Chondrocyte (in vitro differentiated cells): ENCODE measurements around the gene DCTD. TPM values are rescaled to one million over a fixed set of nuclear protein-coding genes. Genes with fewer than 3 reads are reported as not detected.

Experiments used
- DNase-seq: peaks from one replicate; pipeline ENCODE4 v3.0.0; 2021; ENCODE audit warnings: mixed read lengths, low spot score
- H3K27ac Mint-ChIP-seq: one replicate; pipeline ENCODE4 v1.8.0; 2021; ENCODE audit warnings: mild to moderate bottlenecking, moderate library complexity, mixed read lengths; ENCODE audit not compliant: unreplicated experiment
- H3K27me3 Mint-ChIP-seq: 2 replicates; pipeline ENCODE4 v1.8.0; 2021; ENCODE audit warnings: low read depth, mixed read lengths
- H3K36me3 Mint-ChIP-seq: 2 replicates; pipeline ENCODE4 v1.8.0; 2021; ENCODE audit warnings: low read depth, mixed read lengths
- H3K4me1 Mint-ChIP-seq: 2 replicates; pipeline ENCODE4 v1.8.0; 2021; ENCODE audit warnings: low read depth, mild to moderate bottlenecking, mixed read lengths
- H3K4me3 Mint-ChIP-seq: one replicate; pipeline ENCODE4 v1.8.0; 2021; ENCODE audit warnings: mild to moderate bottlenecking, moderate library complexity, mixed read lengths; ENCODE audit not compliant: unreplicated experiment
- H3K9me3 Mint-ChIP-seq: 2 replicates; pipeline ENCODE4 v1.8.0; 2021; ENCODE audit warnings: low read depth, mixed read lengths
- total RNA-seq: library from RNA; stranded (reverse); gene quantifications from 3 replicates; pipeline ENCODE4 v1.2.1, GENCODE V29; 2021
- TF ChIP-seq, protein P1 (sequence below): fragments of 200-600 bp; sonication (generic); IDR thresholded peaks from 2 replicates; pipeline ENCODE4 v1.5.0; 2021; ENCODE audit warnings: antibody characterized with exemption, mild to moderate bottlenecking, moderate library complexity

DCTD gene
- total RNA-seq, 1 donor from 2014 or later, result 130 TPM

- DNase-seq, result no peak
- no peaks in the 10 kb centered on the region for H3K27me3 Mint-ChIP-seq
- H3K27ac Mint-ChIP-seq, result no peak overlapping the region
- H3K9me3 Mint-ChIP-seq, result no peaks in the 10 kb centered on the region
- H3K36me3 Mint-ChIP-seq, result peaks cover 21% of the 10 kb centered on the region
- peaks cover 54% of the 10 kb centered on the region for H3K4me1 Mint-ChIP-seq
- H3K4me3 Mint-ChIP-seq, result no peak overlapping the region
- TF ChIP-seq, protein P1, sequence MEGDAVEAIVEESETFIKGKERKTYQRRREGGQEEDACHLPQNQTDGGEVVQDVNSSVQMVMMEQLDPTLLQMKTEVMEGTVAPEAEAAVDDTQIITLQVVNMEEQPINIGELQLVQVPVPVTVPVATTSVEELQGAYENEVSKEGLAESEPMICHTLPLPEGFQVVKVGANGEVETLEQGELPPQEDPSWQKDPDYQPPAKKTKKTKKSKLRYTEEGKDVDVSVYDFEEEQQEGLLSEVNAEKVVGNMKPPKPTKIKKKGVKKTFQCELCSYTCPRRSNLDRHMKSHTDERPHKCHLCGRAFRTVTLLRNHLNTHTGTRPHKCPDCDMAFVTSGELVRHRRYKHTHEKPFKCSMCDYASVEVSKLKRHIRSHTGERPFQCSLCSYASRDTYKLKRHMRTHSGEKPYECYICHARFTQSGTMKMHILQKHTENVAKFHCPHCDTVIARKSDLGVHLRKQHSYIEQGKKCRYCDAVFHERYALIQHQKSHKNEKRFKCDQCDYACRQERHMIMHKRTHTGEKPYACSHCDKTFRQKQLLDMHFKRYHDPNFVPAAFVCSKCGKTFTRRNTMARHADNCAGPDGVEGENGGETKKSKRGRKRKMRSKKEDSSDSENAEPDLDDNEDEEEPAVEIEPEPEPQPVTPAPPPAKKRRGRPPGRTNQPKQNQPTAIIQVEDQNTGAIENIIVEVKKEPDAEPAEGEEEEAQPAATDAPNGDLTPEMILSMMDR, result no peak
These were observed 2.8 kb downstream of the DCTD start for GRCh38 chr4:182914357-182914756.

DNA sequence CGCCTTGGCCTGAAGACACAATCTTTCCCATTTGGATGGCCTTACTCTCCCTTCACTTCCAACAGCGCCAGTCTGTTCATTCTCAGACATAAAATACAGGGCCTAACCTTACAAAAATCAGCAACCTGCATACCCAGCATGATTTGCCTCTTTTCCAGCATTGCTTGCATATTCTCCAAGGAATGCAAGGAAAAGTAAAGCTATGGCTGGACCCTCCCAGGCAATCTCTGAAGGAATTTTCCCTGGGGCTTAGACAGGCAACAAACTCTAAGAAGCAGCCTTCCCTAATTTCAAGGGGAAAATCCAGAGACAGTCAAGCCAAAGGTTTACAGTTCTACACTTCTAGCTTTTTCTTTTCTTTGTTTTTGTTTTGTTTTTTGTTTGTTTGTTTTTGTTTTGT lies 3.6 kb downstream of the DCTD start:
- H3K4me1 Mint-ChIP-seq, result peaks cover 51% of the 10 kb centered on the region
- no peaks in the 10 kb centered on the region for H3K27me3 Mint-ChIP-seq
- no peak overlapping the region for H3K27ac Mint-ChIP-seq
- TF ChIP-seq, protein P1, result no peak
- H3K9me3 Mint-ChIP-seq, result no peaks in the 10 kb centered on the region
- H3K4me3 Mint-ChIP-seq, result no peak overlapping the region
- no peak for DNase-seq
- peaks cover 23% of the 10 kb centered on the region for H3K36me3 Mint-ChIP-seq

DNA sequence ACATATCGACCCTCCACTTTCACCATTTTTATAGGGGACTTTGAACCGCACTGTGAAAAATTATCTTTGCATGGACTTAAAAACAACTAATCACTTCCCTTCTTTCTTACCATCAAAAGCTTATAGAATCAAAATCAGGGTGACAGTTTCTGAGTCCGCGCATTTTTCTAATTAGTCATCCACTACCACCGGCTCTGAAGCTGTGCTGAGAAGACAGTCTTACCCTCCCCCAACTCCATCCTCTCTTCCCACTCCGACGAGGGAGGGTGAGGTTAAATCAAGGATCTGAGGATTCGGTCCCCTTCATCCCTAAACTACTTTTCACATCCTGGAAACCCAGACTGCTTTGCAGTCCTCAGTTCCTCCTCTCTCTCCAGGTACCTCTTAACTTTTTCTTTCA lies 4.2 kb downstream of the DCTD start:
- H3K27ac Mint-ChIP-seq, result peak overlapping the region; percentile 68
- H3K4me1 Mint-ChIP-seq, result peaks cover 48% of the 10 kb centered on the region
- peaks cover 23% of the 10 kb centered on the region for H3K36me3 Mint-ChIP-seq
- H3K4me3 Mint-ChIP-seq, result peak overlapping the region; percentile 27
- TF ChIP-seq, protein P1, result no peak
- no peaks in the 10 kb centered on the region for H3K9me3 Mint-ChIP-seq
- no peak for DNase-seq
- no peaks in the 10 kb centered on the region for H3K27me3 Mint-ChIP-seq

DNA sequence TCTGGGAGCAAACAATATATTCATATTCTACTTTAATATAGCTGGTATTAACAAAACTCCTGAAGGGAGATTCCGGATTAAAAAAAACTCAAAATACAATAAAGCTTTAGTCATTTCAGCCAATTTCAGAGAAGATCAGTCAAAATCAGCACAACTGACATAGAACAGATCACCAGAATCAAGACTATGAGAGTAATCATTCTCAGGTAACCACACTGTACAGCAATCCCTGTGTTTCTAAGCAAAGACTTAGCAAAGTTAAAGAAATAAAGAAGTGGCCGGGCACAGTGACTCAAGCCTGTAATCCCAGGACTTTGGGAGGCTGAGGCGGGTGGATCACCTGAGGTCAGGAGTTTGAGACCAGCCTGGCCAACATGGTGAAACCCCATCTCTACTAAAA lies 9.1 kb downstream of the DCTD start:
- H3K4me1 Mint-ChIP-seq, result peaks cover 17% of the 10 kb centered on the region
- no peak for DNase-seq
- no peaks in the 10 kb centered on the region for H3K9me3 Mint-ChIP-seq
- TF ChIP-seq, protein P1, result no peak
- no peaks in the 10 kb centered on the region for H3K27me3 Mint-ChIP-seq
- H3K36me3 Mint-ChIP-seq, result peaks cover 38% of the 10 kb centered on the region
- no peak overlapping the region for H3K27ac Mint-ChIP-seq
- no peak overlapping the region for H3K4me3 Mint-ChIP-seq

DNA sequence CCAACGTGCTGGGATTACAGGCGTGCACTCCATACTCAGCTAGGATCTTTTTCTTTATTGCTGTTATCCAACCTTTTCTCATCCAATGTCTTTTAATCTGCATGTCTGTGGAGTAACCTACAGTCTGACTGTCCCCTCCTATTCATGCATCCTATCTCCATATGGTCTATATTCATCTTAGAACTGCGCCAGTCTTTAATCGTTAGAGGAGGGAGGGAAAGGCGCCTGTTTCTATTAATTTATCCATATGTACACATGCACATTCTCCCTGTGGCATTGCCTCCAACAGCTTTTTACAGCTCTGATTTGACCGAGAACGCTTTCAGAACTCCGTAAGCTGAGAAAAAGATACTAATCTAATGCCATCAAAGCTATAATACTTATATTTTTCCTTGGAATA lies 9.8 kb downstream of the DCTD start:
- H3K9me3 Mint-ChIP-seq, result no peaks in the 10 kb centered on the region
- TF ChIP-seq, protein P1, result no peak
- H3K27ac Mint-ChIP-seq, result no peak overlapping the region
- H3K27me3 Mint-ChIP-seq, result no peaks in the 10 kb centered on the region
- peaks cover 9% of the 10 kb centered on the region for H3K4me1 Mint-ChIP-seq
- no peak for DNase-seq
- H3K36me3 Mint-ChIP-seq, result peaks cover 33% of the 10 kb centered on the region
- H3K4me3 Mint-ChIP-seq, result no peak overlapping the region
